Measurements from ENCODE around the gene LPAR3.
"Not testable (repeated sequence)": the region's sequence is repeated elsewhere in the genome, so short reads cannot be mapped to it uniquely, and the experiment has no call there.

The LPAR3 gene

GRCh38 chr1:84920159-84920558, 27.2 kb upstream of the LPAR3 start:
- no peak for TF ChIP-seq CTCF (IDR thresholded peaks at IDR 0.05; ENCODE audit: borderline replicate concordance, control extremely low read depth, extremely low read depth, insufficient read depth, missing control alignments)
- in situ Hi-C loops (cut with MboI; ENCODE audit: low sequenced_read_pairs, unreplicated experiment): no loop called here
- no peak for DNase-seq (ENCODE audit: low spot score)

- no peak for TF ChIP-seq CTCF (IDR thresholded peaks at IDR 0.05; ENCODE audit: borderline replicate concordance, control extremely low read depth, extremely low read depth, insufficient read depth, missing control alignments)
- in situ Hi-C loops (cut with MboI; ENCODE audit: low sequenced_read_pairs, unreplicated experiment): no loop called here
- DNase-seq (ENCODE audit: low spot score): no peak
These were observed 26.5 kb upstream of the LPAR3 start for GRCh38 chr1:84919461-84919970.

GRCh38 chr1:84918726-84919336, 25.8 kb upstream of the LPAR3 start:
- no peak for TF ChIP-seq CTCF (IDR thresholded peaks at IDR 0.05; ENCODE audit: borderline replicate concordance, control extremely low read depth, extremely low read depth, insufficient read depth, missing control alignments)
- in situ Hi-C loops (cut with MboI; ENCODE audit: low sequenced_read_pairs, unreplicated experiment): no loop called here
- DNase-seq (ENCODE audit: low spot score): no peak

- no peak for DNase-seq (ENCODE audit: low spot score)
- TF ChIP-seq CTCF (IDR thresholded peaks at IDR 0.05; ENCODE audit: borderline replicate concordance, control extremely low read depth, extremely low read depth, insufficient read depth, missing control alignments): no peak
- in situ Hi-C loops (cut with MboI; ENCODE audit: low sequenced_read_pairs, unreplicated experiment): no loop called here
These were observed 23.9 kb upstream of the LPAR3 start for GRCh38 chr1:84916897-84917296.

GRCh38 chr1:84913555-84913892, 20.5 kb upstream of the LPAR3 start:
- no peak for TF ChIP-seq CTCF (IDR thresholded peaks at IDR 0.05; ENCODE audit: borderline replicate concordance, control extremely low read depth, extremely low read depth, insufficient read depth, missing control alignments)
- in situ Hi-C loops (cut with MboI; ENCODE audit: low sequenced_read_pairs, unreplicated experiment): no loop called here
- no peak for DNase-seq (ENCODE audit: low spot score)

GRCh38 chr1:84912726-84913554, 19.9 kb upstream of the LPAR3 start:
- no peak for DNase-seq (ENCODE audit: low spot score)
- in situ Hi-C loops (cut with MboI; ENCODE audit: low sequenced_read_pairs, unreplicated experiment): no loop called here
- TF ChIP-seq CTCF (IDR thresholded peaks at IDR 0.05; ENCODE audit: borderline replicate concordance, control extremely low read depth, extremely low read depth, insufficient read depth, missing control alignments): no peak

GRCh38 chr1:84908746-84909464, 15.9 kb upstream of the LPAR3 start:
- DNase-seq (ENCODE audit: low spot score); in situ Hi-C loops (cut with MboI; ENCODE audit: low sequenced_read_pairs, unreplicated experiment): not testable (repeated sequence)
